Measurements from ENCODE around the gene OSBP2. TPM values are rescaled to one million over a fixed set of nuclear protein-coding genes. Genes with fewer than 3 reads are reported as not detected.

The OSBP2 gene
- total RNA-seq, 2 donors from 2014 or later = 6.8 to 11.1 TPM

DNA sequence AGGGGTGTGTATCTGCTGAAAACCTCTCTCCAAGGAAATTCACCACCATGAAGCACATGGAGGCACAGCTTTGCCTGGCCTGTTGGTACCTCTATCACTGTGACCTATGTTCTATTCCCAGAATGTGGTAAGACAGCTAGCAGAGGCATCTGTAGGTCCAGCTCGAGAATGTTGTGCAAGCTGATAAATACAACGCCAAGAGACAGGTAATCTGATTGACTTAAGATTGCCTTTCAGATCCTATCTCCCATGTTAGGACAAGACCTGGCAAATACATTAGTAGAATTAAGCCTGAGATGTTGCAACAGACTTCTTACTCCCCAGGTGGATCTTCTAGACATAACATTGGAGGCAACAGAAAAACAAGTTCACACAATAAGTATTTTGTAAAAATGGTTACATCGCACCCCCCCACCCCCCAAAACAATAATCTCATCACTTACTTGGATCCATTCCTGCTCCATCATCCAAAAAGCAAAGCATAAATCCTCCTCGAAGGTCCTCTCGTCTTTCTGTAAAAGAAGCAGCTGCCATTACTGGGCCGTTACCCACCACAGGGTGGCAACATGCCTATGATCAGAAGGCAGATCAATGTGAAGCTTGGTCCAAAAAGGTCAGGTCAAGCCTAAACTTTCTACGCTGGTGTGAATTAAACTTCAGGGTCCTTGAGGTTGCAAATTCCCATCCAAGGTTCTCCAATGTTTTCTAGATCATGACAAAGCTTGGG, 255.4 kb downstream of the OSBP2 start:
- no peak overlapping the region for H3K4me3 Mint-ChIP-seq
- no peak for DNase-seq
- no peaks in the 10 kb centered on the region for H3K27me3 Mint-ChIP-seq (ENCODE audit: insufficient read depth)
- H3K9me3 Mint-ChIP-seq = no peaks in the 10 kb centered on the region
- H3K9me3 ChIP-seq (ENCODE audit: control insufficient read depth, low read length) = no peaks in the 10 kb centered on the region
- H3K27me3 ChIP-seq (ENCODE audit: control insufficient read depth, insufficient read depth, low read length, poor library complexity, severe bottlenecking) = no peaks in the 10 kb centered on the region
- 89 to 92% methylated on average over 6 to 7 of the region's 7 CpGs for WGBS, 2 experiments (ENCODE audit: insufficient coverage in 1 of 2, insufficient read length in 1 of 2)
- peaks cover 87% of the 10 kb centered on the region for H3K36me3 ChIP-seq (ENCODE audit: control insufficient read depth, insufficient read depth, low read length)
- TF ChIP-seq, protein P1, sequence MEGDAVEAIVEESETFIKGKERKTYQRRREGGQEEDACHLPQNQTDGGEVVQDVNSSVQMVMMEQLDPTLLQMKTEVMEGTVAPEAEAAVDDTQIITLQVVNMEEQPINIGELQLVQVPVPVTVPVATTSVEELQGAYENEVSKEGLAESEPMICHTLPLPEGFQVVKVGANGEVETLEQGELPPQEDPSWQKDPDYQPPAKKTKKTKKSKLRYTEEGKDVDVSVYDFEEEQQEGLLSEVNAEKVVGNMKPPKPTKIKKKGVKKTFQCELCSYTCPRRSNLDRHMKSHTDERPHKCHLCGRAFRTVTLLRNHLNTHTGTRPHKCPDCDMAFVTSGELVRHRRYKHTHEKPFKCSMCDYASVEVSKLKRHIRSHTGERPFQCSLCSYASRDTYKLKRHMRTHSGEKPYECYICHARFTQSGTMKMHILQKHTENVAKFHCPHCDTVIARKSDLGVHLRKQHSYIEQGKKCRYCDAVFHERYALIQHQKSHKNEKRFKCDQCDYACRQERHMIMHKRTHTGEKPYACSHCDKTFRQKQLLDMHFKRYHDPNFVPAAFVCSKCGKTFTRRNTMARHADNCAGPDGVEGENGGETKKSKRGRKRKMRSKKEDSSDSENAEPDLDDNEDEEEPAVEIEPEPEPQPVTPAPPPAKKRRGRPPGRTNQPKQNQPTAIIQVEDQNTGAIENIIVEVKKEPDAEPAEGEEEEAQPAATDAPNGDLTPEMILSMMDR (conservative IDR thresholded peaks at IDR 0.05) = peak; percentile 49
- H3K4me1 ChIP-seq (ENCODE audit: control insufficient read depth, insufficient read depth, low read length) = peaks cover 18% of the 10 kb centered on the region
- no peak overlapping the region for H3K27ac ChIP-seq (ENCODE audit: low read depth, low read length)
- H3K36me3 Mint-ChIP-seq (ENCODE audit: low read depth) = peaks cover 71% of the 10 kb centered on the region
- H3K9ac ChIP-seq (ENCODE audit: extremely low read depth, low read length, poor library complexity, severe bottlenecking) = no peak overlapping the region
- peaks cover 10% of the 10 kb centered on the region for H3K4me1 Mint-ChIP-seq
- no peak overlapping the region for H3K4me3 ChIP-seq (ENCODE audit: low read length)
- no peak overlapping the region for H3K27ac Mint-ChIP-seq

DNA sequence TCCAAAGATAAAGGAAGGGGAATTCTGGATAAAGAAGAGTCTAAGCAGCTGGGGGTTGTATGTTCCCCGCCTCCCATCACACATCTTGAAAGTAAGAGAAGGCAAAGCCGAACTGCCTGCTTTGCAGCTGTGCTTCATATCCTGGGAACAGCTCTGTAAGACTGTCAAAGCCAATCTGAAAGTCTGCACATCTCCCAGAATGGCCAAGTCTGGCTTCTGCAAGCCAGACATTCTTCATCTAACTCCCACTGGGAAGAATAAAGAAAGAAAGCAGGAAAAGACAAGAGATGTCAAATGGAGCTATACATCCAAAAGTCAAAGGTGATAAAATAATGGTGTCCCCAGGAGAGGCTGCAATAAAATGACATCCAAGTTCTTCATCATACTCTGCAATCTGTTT, 258.5 kb downstream of the OSBP2 start:
- Histone ChIP-seq H3K4me1 (ENCODE audit: control insufficient read depth, insufficient read depth, low read length) (peaks cover 11% of the 10 kb centered on the region), H3K4me3 (ENCODE audit: low read length) (no peak overlapping the region), H3K9me3 (ENCODE audit: control insufficient read depth, low read length) (no peaks in the 10 kb centered on the region), H3K27ac (ENCODE audit: low read depth, low read length) (peak overlapping the region; percentile 66), H3K9ac (ENCODE audit: extremely low read depth, low read length, poor library complexity, severe bottlenecking) (no peak overlapping the region), H3K36me3 (ENCODE audit: control insufficient read depth, insufficient read depth, low read length) (peaks cover 86% of the 10 kb centered on the region), H3K27me3 (ENCODE audit: control insufficient read depth, insufficient read depth, low read length, poor library complexity, severe bottlenecking) (no peaks in the 10 kb centered on the region)
- Mint-ChIP-seq H3K27me3 (ENCODE audit: insufficient read depth) (no peaks in the 10 kb centered on the region), H3K9me3 (no peaks in the 10 kb centered on the region), H3K27ac (no peak overlapping the region), H3K36me3 (ENCODE audit: low read depth) (peaks cover 75% of the 10 kb centered on the region), H3K4me3 (no peak overlapping the region), H3K4me1 (peaks cover 6% of the 10 kb centered on the region)
- 88% methylated on average over 2 of the region's 2 CpGs; no CpG with 5 or more reads in 1 of the 2 experiments for WGBS, 2 experiments (ENCODE audit: insufficient coverage in 1 of 2, insufficient read length in 1 of 2)
- TF ChIP-seq, protein P1 (conservative IDR thresholded peaks at IDR 0.05) = no peak
- no peak for DNase-seq

DNA sequence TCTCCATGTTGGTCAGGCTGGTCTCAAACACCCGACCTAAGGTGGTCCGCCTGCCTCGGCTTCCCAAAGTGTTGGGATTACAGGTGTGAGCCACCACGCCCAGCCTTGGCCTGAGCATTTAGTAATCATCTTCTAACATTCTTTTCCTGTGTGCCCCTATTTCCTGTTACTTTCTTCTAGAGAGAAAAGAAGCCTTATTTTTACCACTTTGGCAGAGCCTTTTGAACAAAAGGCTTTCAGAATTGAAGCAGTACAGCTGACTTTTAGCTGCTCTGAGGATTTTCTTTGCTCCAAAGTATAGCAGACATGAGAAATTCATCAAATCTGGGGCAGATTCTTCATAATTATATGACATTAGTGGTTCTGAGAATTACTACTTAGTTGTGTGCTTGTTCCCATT, 260.5 kb downstream of the OSBP2 start:
- H3K4me3 ChIP-seq (ENCODE audit: low read length) = no peak overlapping the region
- Mint-ChIP-seq H3K27me3 (ENCODE audit: insufficient read depth) (no peaks in the 10 kb centered on the region), H3K27ac (no peak overlapping the region), H3K9me3 (no peaks in the 10 kb centered on the region), H3K4me1 (peaks cover 10% of the 10 kb centered on the region), H3K36me3 (ENCODE audit: low read depth) (peaks cover 63% of the 10 kb centered on the region), H3K4me3 (no peak overlapping the region)
- H3K27ac ChIP-seq (ENCODE audit: low read depth, low read length) = no peak overlapping the region
- no peaks in the 10 kb centered on the region for H3K9me3 ChIP-seq (ENCODE audit: control insufficient read depth, low read length)
- WGBS, 2 experiments (ENCODE audit: insufficient coverage in 1 of 2, insufficient read length in 1 of 2) = 91 to 96% methylated on average over 4 of the region's 4 CpGs
- no peaks in the 10 kb centered on the region for H3K27me3 ChIP-seq (ENCODE audit: control insufficient read depth, insufficient read depth, low read length, poor library complexity, severe bottlenecking)
- TF ChIP-seq, protein P1 (conservative IDR thresholded peaks at IDR 0.05) = no peak
- peaks cover 77% of the 10 kb centered on the region for H3K36me3 ChIP-seq (ENCODE audit: control insufficient read depth, insufficient read depth, low read length)
- H3K9ac ChIP-seq (ENCODE audit: extremely low read depth, low read length, poor library complexity, severe bottlenecking) = no peak overlapping the region
- no peak for DNase-seq
- H3K4me1 ChIP-seq (ENCODE audit: control insufficient read depth, insufficient read depth, low read length) = peaks cover 11% of the 10 kb centered on the region

Small RNA genes lying within 50 kb of the gene (microRNA-seq; reads per million reads assigned to microRNA genes)
- 4.4 reads per million, percentile 29 among the genes with 10 or more reads in this experiment for gene MIR3200 (ENCODE audit: borderline microRNAs expressed)

Other genes starting within 250 kb of the OSBP2 start
- gene SEC14L3, start 222.9 kb upstream of the OSBP2 start, total RNA-seq = not detected
- under 1 TPM; 0.49 to 0.62 TPM for gene SEC14L4, start 189.2 kb upstream of the OSBP2 start, total RNA-seq
- gene SEC14L6, start 148.1 kb upstream of the OSBP2 start, total RNA-seq = 1 to 10 TPM; 1.6 to 2.1 TPM
- 10 to 100 TPM; 26.4 to 28.3 TPM for gene GAL3ST1, start 120.2 kb upstream of the OSBP2 start, total RNA-seq
- gene PES1, start 103.0 kb upstream of the OSBP2 start, total RNA-seq = 10 to 100 TPM; 78.7 to 90.2 TPM
- 10 to 100 TPM; 71.8 to 73.6 TPM for gene TCN2, start 87.7 kb upstream of the OSBP2 start, total RNA-seq
- gene SLC35E4, start 59.1 kb upstream of the OSBP2 start, total RNA-seq = 1 to 10 TPM; 2.3 to 3.9 TPM
- 1 to 10 TPM; 7.3 to 7.6 TPM for gene DUSP18, start 27.0 kb upstream of the OSBP2 start, total RNA-seq